NK-92 (cell line): ENCODE data around the gene CABP7.

Source experiments
- DNase-seq: peaks from one replicate; lab custom pipeline; 2025; ENCODE audit not compliant: unreplicated experiment; lab: John Stamatoyannopoulos, UW

The CABP7 gene

DNA sequence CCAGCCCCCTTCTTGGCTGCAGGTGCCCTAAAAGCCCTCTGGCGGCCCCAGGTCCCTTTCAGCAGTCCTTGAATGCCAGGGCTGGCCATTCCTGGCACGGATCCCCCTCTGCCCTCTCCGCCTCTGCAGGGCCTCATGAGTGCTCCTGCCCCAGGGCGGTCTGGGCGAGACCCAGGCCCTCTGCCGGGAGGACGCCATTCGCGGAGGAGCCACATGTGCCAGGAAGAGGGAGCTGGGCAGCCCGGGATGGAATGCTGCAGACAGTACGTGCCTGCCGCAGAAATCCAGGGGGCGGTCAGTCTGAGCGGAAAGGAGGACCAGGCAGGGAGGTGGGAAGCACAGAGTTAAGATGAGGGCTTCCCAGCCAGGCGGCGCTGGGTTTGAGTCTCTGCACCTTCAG, 2.8 kb downstream of the CABP7 start:
- DNase-seq = no peak

DNA sequence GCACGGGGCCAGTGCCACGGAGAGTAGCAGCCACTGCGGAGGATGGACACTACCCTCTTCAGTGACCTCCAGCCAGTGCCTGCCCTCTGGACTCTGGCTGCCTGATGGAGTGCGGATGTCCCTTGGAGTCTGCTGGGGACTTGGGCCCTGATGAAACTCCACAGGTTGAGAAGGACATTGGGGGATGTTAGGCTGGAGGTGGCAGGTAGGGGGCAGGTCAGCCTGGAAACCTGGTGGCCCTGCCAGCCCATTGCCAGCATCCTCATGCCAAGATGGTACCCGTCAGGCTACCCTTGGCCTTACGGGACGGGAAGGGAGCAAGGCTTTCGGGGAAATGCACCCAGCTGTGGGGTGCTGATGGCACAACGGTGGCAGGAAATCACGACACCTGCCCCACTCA, 4.0 kb downstream of the CABP7 start:
- DNase-seq = no peak

DNA sequence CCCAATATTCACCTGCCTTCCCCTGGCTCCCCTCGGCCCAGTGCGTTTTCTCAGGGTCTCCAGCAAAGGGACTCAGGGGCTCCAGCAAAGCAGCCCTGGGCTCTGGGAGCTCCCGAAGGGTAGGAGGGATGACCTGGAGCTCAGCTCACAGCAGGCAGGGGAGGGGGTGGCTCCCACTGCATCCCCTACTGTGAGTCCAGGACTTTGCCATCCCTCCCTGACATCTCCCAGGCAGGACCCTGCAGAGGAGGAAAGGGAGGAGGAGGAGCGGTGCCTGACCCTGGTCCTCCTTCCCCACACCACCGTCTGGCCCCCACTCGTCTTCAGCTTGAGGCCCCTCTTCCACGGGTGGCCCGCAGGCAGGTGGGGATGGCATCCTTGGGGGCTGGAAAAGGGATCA, 5.0 kb downstream of the CABP7 start:
- no peak for DNase-seq

DNA sequence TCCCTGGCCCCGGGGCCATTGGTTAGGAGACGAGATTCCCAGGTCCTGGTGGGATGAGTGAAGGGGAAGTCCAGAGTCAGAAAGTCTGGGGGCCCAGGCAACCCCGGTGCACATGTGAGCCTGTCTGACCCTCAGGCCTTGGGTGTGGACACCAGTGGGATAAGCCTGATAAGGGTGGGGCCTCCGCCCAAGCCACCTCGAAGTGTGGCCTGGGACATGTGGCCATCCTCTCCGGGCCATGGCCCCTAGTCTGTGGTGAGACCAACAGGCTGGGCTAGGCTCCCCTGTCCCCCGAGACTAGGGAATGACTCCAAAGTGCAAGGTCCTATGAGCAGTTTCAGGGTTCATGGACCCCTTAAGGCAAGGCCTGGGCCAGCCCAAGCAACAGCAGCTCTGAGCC, 6.3 kb downstream of the CABP7 start:
- DNase-seq = no peak

DNA sequence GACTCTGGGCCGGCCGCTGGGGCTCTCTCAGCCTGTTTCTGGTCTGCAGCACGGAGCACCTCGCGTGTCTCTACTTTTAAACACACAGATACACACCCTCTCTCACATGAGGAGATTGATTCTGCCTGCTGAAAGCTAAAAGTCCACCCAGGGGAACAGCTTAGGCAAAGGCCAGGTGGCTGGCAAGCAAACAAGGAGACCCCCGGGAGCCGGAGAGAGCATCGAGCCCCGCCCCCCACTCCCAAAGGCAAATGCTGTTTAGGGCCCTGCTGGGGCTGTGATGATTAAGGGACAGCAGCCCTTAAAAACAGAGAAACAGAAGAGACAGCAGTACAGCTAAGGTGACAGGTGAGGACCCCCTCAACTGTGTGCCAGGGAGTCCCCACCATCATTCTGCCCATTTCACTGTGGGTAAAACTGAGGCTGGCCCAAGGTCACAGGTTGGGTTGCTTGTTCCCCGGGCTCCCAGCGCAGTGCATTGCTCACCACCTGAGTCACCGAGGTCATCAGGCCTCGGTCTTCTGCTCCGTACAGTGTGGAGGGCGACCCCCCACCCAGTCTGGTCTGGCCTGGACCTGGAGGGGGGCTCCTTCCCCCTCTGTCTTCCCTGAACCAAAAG, 6.8 kb downstream of the CABP7 start:
- DNase-seq = no peak

DNA sequence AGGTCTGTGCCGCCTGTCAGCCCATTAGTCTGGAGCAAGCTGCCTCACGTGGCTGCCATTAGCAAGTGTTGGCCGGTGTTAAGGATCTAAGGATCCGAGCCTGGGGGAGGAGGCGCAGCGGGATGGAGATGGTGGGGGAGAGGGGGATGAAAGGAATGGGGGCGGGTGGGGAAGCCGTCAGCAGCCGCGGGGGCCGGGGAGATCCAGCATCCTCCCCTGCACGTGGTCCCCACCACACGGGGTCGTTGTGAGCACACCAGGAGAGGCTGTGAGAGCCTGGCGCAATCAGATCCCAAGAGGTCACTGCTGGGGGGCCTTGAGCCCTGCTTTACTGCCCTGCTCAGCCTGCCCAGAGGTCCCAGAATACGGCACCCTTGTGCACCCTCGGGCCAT, 7.3 kb downstream of the CABP7 start:
- DNase-seq = no peak

DNA sequence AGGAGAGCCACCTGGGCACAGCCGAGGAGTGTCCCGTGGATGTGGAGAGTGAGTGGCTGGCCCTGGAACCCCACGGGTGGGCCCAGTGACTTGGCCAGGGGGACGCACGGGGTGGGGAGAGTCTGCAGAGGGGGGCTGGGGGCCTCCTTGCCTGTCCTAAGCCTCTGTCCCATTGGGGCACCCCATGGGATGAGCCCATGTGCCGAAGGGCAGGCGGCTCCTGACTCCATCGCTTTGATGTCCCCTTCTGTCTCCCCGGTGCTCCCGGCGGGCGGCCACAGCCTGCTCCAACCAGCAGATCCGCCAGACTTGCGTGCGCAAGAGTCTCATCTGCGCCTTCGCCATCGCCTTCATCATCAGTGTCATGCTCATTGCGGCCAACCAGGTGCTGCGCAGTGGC, 9.4 kb downstream of the CABP7 start:
- DNase-seq = no peak

DNA sequence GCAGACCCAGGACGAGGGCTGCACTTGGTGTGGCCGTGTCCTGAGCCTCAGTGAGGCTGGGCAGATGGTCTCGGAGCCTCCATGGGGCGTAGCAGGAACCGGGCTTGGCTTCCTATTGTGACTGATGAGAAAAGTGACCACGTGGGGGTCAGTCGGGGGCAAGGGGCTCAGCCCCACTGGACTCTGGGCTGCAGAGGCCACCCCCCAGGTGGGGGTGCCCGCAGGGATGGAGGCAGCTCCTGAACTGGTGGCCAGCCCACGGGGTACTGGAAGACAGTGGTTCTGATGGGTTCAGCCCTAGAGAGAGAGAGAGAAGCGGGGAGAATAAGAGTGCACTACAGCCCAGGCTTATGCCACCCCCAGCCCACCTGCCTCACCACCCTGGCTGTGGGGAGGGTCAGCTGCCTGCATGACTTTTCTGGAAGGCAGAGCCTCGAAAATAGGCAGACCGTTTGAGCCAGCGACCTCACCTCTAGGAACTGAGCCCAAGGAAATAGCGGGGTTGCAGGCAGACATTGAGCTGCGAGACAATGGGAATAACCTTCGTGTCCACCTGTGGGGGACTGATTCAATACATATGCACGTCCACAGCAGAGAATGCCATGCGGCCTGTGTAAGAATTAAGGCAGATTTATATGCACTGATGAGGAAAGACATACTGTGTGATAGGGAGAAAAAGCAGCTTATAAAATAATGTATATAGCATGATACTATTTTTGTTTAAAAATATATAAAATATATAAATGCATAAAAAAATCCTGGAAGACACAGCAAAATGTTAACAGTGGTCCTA, 11.5 kb downstream of the CABP7 start:
- no peak for DNase-seq

DNA sequence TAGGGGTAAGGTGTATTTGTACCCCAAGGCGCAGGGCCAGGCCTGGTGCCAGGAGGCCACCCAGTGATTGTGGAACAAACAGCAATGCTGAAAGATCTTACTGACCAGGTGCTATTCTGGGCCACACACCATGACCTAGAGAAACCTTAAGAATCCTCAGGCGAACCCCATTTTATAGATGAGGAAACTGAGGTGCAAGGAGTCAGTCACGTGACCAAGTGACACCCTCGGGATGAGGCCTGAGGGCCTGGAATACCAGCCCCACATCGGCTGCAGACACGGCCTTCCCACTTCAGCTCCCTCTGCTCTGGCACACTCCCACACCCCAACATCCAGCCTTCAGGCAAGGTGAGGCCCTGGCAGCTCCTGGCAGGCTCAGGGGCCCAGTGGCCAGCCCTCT, 13.1 kb downstream of the CABP7 start:
- no peak for DNase-seq

DNA sequence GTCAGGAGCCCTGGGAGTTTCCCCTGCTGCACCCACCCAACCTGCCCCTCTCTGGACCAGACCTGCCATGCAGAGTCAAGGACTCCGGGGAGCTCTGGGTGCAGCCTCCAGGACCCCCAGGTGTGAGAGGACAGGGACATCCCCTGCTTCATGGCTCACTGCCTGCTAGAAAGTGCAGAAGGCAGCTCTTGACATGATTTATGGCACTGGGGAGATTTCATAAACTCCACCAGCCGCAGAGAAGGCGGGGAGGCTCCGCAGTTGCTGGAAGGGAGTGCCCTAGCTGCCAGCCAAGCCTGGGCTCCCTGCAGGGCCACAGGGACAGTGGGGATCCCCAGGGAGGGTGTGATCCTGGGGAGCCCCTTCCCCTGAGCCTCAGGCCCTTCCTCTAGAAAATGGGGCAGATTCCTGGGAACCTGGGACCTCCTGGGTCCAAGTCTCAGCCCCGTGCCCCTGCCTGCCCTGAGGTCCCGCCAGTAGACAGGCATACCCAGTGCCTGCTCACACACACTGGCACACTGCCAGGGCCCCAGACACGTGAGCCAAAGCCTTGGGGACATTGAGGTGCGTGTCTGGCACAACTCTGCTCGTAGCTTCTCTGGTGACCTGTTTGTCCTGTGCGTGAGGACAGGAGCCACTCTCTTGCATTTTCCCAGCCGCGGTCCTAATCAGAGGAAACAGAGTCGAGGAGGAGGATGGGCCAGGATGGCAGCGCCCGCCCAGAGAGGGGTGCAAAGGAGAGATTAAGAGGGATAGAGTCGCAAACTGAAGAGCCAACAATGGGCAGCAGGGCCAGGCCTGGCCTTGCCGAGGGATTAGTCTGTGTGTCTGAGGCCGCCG, 13.8 kb downstream of the CABP7 start:
- DNase-seq = no peak

DNA sequence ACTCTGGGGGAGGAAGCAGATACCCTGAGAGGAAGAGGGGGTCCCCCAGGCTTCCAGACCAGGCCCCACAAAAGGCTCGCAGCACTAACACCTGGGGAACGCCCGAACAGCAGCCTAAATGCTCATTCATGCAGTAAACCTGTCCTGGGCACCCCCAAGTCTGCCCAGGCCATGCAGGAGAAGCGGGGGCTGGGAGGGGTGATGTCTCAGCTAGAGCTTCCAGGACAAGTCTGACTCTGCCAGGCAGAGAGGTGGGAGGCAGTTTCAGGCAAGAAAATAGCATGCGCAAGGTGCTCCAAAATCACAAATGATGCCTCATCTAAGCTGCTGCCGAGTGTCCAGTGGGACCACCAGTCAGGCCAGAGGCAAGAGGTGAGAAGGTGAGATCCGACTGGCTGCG, 14.6 kb downstream of the CABP7 start:
- DNase-seq = no peak

DNA sequence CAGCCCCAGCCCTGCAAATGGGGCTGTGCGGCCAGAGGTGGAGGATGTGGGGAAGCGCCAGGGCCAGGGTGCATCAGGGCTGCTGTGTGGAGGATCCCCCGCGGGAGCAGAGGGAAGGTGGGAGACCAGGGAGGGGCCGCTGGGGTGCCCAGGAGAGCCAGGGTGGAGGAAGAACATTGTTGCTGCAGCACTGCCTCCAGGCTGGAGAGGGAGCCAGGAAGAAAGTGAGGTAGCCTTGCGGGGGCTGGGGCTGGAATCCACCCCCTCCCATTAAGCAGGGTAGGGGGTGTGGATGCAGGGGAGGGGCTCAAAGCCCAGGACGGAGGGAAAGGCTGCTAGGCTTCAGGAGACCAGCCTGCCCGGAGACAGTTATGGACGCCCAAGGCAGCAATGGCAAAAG, 15.0 kb downstream of the CABP7 start:
- DNase-seq = no peak

DNA sequence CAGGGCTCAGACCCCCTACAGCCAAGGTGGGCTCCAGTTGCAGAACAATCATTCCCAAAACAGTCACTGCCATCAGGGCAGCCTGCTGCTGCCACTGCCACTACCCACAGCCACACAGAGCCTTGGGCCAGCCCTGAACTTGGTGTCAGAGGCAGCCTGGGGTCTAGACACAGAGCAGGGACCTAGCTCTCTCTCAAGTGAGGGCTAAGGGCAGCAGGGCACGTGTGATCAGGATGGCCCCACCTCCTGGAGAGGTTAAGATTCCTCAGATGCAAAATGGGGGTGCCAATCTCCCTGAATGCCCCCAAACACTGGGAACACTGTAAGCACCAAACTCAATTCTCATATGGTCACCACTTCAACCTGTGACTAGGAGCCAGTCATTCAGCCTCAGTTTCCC, 15.6 kb downstream of the CABP7 start:
- DNase-seq = no peak

DNA sequence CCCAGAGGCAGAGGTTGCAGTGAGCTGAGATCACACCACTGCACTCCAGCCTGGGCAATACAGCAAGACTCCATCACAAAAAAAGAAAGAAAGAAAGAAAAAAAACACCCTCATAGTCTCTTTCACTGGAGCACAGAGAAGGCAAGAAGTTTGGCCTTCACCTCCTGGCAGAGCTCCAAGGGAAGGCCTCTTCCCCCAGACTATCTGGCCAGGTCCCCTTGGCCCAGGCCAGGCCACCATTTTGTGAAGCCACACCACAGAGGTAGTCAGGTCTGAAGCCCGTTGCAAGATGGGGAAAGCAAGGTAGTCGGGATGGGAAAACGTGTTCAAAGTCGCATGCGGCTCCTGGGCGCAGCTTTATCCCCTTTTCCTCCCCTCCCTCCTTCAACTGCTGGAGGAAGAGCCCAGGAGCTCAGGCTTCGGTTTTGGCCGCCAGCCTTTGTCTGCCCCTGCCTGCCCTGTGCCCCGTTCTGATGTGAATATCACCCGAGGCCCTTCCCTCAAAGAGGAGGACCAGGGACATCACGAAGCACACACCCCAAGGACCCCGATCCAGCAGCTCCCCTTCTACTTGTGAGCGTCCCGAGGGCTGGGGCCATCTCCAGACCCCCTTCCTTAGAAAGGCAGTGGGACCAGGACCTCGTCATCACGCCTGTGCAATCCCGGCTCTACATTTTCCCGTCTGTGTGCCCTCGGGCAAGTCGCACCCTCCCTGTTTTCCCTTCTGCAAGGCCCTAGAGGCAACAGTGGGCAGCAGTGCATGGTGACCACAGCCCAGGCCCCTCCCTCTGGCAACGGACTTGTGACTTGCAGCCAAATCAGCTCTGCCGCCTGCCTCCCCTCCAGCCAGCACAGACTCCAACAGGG, 17.7 kb downstream of the CABP7 start:
- DNase-seq = no peak

DNA sequence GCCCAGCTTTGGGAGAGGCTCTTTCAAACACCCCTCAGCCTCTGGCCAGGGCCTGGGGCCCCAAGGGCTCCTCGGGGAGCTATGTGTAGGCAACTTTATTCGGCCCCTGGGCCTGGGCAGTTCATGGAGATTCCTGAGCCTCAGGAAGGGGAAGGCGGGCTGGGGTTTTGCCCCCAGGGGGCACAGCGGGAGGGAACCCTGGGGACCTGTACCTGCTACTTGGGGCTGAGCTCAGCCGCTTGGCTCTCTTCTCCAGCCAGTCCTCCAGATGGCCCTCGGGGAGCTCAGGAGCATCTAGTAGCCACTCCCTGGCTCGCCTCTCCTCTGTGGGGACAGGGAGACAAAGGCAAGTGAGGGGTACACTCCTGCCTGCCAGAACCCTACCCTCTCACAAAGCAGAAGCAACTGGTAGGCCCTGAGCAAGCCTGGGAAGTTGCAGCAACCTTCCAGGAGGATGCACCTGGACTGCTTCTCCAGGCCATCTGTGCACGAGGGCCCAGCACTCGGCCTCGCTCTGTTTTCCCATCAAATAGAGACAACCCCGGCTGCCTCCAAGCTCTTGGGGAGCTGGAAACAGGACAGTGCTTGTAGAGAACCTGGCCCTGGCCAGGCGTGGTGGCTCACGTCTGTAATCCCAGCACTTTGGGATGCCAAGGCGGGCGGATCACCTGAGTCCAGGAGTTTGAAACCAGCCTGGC, 18.5 kb downstream of the CABP7 start:
- DNase-seq = no peak

DNA sequence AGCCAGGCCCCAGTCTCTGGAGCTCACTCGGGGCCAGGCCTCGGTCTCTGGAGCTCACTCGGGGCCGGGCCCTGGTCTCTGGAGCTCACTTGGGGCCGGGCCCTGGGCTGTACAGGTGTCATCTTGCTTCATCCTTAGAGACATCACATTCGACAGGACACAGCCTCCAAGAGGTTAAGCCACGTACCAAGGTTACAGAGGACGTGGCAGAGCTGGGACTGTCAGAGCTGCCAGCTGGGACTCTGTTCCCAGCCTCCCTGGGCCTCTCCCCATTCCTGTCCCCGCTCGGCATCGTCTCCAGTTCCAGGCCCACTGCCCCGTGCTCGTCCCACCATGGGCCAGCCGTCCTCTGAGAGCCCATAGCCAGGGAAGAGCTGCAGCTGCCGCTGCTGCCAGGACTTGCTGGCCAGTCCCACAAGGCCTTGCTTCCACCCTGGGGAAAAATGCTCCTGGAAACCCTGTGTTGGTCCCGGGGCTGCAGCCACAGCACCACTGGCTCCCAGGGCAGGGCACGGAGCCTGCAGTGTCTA, 19.6 kb downstream of the CABP7 start:
- DNase-seq = no peak

DNA sequence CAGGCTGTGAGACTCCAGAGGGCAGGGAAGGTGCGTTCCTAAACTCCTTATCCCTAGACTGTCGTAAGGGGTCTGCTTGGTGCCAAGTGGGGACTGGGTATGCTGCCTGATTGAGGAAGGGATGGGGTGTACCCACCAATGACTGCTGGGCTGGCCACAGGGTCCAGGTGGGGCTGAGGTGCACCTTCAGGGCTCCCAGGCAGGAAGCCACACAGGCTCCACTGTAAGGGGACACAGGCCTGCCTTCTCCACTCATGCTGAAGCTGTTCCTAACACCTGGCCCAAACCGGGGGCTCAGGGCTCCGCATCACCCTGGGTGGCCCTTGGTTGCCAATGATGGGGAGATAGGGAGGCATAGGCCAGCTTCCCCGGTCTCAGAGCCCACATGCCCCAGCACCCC, 20.4 kb downstream of the CABP7 start:
- no peak for DNase-seq

DNA sequence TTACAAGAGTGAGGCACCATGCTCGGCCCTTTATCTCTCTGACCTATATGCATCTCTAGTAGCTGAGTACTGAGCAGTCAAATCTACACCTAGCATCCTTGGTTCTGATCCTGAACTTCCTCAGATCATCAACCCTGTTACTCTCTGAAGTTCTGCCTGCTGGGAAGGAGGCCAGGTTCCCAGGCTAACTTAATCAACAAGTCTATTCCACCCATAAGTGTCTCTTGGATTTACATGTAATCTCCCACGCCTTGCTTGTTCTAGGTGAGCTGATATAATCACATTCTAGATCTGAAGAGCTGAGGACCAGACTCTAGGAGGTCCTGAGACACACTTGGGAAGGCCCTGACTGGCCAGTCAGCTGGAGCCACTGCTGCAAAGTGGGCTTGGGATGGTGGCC, 22.1 kb downstream of the CABP7 start:
- DNase-seq = no peak

DNA sequence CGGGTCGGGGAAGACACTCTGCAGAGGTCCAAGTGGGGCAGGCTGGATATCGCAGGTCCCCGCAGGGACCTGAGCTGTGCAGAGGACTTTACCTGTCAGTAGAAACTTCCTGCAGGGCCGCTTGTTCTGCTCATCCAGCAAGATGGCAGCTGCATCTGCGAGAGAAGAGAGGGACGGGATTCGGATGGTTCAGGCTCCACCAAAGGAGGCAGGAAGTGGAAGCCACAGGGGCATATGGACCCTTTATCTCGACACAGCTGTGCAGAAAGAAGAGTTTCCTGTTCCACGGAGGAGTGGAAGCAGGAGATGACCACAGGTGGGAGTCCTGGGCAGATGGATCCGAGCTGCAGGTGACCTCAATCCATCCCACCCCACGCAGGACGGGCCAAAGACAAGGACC, 22.5 kb downstream of the CABP7 start:
- no peak for DNase-seq

DNA sequence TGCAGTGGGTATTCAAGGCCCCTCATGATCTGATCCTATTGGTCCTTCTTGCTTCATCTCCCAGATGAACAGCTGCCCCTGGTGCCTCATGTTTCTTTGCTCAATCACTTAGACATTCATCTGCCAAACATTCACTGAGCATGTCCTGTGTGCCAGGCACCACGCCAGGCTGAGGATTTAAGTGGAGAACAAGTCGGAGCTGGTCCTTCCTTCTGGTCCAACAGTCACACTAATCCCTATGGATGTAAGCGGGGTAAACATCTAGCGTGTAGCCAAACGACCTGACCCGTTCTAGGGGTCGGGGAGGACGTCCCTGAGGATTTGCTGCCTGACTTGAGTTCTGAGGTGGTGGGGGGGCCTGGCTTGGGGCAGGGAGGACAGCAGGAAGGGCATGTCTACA, 25.1 kb downstream of the CABP7 start:
- DNase-seq = no peak
